ENCODE results near the gene PCNT.
"Not testable (repeated sequence)": the region's sequence is repeated elsewhere in the genome, so short reads cannot be mapped to it uniquely, and the experiment has no call there.

Gene PCNT

DNA sequence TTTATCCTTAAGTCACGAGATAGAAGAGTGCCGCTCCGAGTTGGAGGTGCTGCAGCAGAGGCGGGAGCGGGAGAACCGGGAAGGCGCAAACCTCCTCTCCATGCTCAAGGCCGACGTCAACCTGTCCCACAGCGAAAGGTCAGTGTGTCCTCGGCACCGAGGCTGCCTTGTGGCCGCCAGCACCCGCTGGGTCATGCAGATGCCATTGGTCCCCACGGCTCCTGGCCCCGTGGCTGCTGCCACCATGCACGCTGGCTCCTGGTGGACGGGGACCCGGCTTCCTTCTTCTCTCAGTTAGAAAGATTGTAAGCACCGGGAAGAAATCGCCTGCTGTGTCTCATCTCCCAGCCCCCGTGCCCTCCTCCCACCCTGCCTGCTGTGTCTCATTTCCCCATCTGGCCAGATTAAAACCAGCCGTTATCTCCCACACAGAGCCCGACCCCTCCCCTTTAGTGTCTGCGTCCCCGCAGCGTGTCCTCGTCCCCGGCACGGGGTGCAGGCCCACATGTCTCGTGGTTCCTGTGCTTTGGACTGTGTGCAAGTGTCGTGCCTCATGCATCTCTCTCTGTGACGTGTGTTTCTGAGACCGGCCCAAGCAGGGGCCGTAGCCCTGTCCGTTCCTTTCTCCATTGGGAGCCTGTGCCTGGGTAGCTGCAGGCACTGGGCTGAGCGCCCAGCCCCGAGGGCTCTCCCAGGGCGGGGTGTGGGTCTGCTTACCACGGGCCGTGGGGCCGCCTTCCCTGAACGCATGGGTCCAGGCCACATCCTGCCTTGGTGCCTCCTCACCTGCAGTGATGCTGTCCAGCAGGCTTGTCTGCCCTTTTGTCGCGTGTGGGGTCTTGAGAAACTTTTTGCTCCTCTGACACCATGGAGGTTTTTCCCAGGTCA, 62.1 kb downstream of the PCNT start:
- DNase-seq = no peak

DNA sequence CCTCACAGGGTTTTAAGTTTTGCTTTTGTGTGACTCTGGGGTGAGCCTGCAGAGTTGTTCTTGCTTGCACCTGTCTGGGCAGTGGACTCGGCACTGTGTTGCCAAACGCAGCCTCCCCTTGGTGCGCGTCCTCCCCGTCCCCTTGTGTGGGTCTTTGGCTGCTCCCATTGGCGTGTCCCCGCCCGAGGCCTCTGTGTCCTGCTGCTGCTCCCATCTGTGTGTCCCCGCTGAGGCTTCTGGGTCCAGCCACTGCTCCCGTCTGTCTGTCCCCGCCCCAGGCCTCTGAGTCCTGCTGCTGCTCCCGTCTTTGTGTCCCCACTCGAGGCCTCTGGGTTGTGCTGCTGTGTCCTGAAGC, 62.8 kb downstream of the PCNT start:
- DNase-seq = no peak

DNA sequence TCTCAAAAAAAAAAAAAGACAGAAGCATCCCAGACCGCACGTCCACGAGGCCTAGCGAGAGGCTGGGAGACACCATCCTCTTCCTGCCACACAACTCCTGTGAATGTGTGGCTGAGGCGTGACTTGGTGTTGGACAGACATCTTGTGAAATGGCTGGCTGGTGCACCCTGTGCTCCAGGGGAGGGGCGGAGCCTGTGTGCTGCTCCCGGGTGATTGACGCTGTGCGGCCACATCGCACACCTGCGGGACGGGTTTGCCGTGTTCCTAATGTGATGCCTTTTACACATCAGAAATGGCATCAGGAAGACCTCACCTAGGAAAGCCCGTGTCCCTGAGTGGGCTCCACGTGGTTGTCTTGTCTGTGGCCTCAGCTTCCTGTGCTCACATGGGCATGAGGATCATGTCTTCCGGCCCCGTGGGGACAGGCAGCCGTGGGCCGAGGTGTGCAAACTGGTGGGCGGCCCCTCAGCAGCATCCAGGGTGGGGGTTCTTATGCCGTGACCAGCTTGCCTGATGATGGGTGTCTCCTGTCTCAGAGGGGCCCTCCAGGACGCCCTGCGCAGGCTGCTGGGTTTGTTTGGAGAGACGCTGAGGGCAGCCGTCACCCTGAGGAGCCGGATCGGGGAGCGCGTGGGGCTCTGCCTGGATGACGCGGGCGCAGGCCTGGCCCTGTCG, 64.4 kb downstream of the PCNT start:
- no peak for DNase-seq

DNA sequence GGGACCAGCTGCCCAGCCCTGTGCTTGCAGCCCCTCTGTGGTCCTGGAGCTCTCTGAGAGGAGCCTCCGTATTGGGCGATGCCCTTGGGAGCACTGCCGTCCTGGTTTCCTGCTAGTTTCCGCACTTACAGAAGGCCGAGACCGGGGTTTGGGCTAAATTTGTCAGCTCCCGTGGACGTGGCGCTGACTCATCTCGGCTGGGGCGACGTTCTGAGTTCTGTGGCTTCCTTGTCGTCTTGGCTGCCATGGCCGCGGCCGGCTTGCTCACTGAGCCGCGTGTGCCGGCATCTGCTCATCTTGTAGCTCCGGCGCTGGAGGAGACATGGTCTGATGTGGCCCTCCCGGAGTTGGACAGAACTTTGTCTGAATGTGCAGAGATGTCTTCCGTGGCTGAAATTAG, 64.9 kb downstream of the PCNT start:
- no peak for DNase-seq

DNA sequence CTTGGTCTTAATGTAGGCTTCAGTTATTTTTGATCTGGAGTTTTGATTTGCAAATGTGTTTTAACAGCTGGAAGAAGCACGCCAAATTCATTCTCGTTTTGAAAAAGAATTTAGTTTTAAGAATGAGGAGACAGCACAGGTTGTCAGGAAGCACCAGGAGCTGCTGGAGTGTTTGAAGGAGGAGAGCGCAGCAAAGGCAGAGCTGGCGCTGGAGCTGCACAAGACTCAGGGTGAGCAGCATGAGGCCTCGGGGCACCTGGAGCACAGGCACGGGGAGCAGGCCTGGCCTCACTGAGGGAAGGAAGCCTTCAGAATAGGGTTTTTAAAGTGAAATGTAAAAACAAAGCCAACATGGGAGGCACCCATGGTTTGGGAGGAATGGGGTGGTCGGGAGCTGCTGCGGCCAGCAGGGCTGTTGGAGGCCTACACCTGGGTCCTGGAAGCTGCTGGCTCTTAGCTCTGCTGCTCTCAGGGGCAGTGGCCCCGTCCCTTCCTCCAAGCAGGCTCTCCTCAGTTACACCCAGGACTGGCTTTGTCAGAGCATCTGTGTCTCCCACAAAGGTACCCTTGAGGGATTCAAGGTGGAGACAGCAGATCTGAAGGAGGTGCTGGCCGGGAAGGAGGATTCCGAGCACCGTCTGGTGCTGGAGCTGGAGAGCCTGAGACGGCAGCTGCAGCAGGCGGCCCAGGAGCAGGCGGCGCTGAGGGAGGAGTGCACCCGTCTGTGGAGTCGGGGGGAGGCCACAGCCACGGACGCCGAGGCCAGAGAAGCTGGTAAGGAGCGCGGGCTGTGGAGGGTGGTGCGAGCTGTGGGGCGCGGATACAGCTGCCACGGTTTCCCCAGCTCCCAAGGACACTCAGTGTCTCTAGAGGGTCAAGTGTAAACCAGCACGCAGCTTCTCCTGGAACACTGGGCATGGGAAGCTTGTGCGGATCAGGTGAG, 66.9 kb downstream of the PCNT start:
- DNase-seq = no peak

DNA sequence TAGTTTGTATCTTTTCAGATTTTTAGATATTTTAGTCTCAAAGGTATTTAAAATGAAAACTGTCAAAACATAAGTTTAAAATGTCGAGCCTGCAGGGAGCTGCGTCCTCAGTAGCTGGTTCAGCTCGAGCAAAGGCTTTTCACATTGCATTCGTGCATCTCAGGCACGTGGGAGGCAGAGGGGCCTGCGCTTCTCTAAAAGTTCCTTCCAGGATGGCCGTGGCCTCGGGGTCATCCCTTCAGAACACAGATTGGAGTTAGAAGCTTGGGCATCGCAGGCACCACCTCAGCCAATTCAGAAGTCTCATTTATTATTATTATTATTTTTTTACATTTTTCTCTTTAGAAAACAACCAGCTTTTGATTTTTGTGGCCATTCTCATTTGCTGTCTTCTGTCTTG, 67.8 kb downstream of the PCNT start:
- DNase-seq = no peak

DNA sequence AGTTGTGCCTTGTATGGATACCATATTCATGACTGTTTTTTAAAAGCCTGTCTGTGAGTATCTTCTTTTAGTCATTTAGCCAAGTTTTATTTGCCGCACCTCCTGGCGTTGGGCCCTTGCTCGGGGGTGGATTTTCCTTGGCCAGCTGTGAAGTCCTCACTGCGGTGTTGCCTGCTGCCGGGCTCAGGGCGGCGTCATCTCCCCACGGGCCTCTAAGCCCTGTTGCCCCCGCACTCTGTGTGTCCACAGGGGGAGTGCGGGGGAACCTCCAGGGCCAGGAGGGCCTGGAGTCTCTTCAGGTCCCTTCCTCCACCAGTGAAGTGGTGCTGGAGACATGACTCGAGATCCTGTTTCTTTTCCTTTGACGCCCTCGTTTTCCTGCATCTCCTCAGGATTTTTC, 69.0 kb downstream of the PCNT start:
- no peak for DNase-seq

DNA sequence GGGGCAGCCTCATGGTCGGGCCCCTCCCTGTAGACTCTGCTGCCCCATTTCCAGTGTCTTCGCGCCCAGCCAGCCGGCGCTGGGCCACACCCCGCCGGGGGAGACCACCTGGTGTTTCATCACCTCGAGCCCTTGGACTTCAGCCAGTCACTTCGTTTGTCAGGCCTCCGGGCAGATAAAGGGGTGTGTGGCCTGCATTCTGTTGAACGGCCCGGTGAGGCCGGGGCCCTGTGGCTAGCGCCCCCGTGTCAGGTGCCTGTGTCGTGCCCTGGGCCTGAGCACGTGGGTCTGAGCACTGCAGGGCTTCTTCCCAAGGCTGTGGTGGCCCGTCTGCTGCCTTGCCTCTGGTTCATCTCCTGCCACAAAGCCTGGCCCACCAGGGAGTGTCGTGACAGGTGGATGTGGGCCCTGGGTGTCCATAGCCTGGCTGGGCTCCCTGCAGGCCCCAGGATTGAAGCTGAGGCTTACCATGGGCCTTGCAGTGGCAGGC, 69.5 kb downstream of the PCNT start:
- no peak for DNase-seq

GRCh38 chr21:46393941-46394594, 70.1 kb downstream of the PCNT start:
- peak; percentile 5 for DNase-seq

- no peak for DNase-seq
Observed at GRCh38 chr21:46394595-46395104, 70.7 kb downstream of the PCNT start.

DNA sequence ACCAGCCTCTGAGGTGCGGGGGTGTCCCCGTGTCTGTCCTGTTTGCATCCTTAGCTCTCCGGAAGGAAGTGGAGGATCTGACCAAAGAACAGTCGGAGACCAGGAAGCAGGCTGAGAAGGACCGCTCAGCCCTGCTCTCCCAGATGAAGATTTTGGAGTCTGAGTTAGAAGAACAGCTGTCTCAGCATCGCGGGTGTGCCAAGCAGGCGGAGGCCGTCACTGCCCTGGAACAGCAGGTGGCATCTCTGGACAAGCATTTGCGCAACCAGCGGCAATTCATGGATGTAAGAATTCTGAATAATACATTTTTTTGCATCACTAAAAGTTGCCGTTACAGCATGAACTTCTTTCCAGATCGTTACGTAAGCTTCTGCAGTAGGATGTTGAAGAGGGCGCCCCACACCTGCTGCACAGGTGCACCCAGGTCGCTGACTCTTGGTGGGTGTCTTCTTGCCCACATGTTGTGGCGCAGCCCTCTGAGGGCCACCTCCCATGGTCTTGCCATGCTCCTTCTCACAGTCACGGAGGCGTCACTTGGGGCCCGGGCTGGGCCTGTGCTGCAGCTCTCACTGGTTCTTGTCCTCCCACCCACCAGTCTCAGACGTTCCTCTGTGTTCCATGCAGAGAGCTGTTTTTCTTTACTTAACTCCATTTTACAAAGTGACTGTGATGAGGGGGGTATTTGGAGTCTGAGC, 73.4 kb downstream of the PCNT start:
- no peak for DNase-seq

- DNase-seq = no peak
Observed at GRCh38 chr21:46397993-46398392, 74.0 kb downstream of the PCNT start.

DNA sequence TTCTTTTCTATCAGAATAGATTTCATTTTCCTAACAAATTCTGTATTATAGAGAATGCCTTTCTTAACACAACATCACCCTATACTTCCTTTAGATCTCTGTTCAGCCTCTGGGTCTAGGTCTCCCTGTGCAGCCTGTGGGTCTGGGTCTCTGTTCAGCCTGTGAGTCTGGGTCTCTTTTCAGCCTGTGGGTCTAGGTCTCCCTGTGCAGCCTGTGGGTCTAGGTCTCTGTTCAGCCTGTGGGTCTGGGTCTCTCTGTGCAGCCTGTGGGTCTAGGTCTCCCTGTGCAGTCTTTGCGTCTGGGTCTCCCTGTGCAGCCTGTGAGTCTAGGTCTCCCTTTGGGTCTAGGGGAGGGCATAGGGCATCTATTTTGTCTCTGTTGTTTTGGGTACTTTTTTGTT, 75.2 kb downstream of the PCNT start:
- no peak for DNase-seq

GRCh38 chr21:46399686-46400085, 75.7 kb downstream of the PCNT start:
- no peak for DNase-seq

DNA sequence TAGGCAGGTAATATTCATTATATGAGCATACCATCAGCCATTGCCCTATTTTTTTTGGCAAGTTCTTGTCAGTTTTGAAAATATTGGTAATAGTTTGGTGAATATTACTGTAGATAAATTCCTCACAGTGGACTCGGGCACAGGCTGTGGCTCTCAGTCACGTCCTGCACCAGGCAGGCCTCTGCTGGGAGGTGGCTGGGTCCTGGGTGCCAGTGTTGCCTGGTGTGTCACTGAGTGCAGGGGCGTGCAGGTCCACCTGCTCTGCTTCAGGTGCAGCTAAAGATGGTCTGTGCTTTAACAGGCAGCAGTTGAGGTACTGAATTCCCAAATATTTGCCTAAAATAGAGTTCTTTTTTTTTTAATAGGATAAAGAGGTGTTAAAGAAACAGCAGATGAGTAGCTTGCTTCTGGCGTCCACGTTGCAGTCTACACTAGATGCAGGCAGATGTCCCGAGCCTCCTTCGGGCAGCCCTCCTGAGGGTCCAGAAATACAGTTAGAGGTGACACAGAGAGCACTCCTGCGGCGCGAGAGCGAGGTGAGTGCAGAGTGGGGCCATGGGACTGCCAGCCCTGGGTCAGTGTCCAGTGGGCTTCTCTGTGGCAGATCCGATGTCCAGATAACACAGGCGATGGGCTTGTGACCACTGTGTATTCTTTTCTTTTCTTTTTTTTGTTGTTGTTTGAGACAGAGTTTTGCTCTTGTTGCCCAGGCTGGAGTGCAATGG, 77.4 kb downstream of the PCNT start:
- DNase-seq = no peak

DNA sequence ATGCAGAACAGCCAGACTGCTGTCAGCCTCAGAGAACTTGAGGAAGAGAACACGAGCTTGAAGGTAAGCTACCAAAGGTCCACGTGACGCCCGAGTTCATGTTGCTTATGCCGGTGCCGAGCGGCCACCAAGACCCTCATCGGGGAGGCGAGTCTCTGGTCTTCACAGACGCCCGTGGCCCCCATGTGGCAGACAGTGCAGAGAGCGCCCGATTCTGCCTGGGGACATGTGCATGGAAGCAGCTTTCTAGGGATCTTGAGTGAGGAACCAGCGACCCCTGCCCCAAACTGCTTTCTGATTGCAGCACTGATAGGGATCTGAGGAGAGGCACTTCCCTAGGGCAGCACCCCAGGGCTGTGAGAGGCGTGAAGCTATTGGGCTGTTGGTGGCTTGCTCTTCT, 78.5 kb downstream of the PCNT start:
- no peak for DNase-seq

- DNase-seq = not testable (repeated sequence)
Observed at GRCh38 chr21:46403234-46403811, 79.4 kb downstream of the PCNT start.

GRCh38 chr21:46404306-46404705, 80.3 kb downstream of the PCNT start:
- DNase-seq = no peak

- DNase-seq = no peak
Observed at GRCh38 chr21:46406001-46406400, 82.0 kb downstream of the PCNT start.

DNA sequence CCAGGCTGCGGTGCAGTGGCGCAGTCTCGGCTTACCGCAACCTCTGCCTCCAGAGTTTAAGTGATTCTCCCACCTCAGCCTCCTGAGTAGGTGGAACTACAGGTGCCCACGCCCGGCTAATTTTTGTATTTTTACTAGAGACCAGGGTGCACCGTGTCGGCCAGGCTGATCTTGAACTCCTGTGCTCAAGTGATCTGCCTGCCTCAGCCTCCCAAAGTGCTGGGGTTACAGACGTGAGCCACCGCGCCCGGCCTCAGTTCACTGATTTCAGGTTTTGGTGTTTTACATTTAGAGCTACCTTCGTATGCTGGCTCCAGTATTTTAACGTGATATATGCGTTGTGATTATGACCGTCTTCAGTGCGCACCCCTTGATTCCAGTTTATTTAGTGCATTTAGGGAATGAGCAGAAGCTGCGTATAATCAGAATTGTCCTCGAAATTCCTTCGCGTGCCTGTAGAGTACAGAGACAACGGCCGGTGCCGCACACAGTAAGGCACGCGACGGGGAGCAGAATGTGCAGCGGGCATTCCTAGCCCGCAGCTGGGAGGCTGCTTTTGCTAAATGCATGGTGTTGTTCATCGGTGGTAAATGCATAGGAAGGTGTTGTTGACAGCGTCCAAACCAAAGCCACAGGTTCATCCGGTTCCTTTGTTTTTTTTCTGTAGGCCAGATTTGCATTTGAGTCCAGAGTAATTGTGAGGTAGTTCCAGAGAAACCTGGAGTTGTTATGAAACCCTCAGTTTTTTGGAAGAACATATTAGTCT, 85.9 kb downstream of the PCNT start:
- no peak for DNase-seq
